Muscle layer of duodenum (tissue), 2 donors: ENCODE data around the gene GPHB5.

Experiments used
- H3K27ac ChIP-seq: one replicate; pipeline ENCODE4 v1.7.0; 2013; ENCODE audit warnings: mild to moderate bottlenecking, low read length
- H3K27me3 ChIP-seq: one replicate; pipeline ENCODE4 v1.7.0; 2013; ENCODE audit warnings: low read depth, mild to moderate bottlenecking, control low read depth, low read length
- H3K36me3 ChIP-seq, 2 donors: one replicate each; pipeline ENCODE4 v1.7.0; 2013; ENCODE audit warnings: low read length in 2 of 2, control low read depth in 1 of 2, mild to moderate bottlenecking in 1 of 2; ENCODE audit not compliant: insufficient read depth in 2 of 2, control insufficient read depth in 1 of 2
- H3K4me1 ChIP-seq, 2 donors: one replicate each; pipeline ENCODE4 v1.7.0; 2013; ENCODE audit warnings: low read length in 2 of 2, mild to moderate bottlenecking in 2 of 2, control low read depth in 1 of 2, moderate library complexity in 1 of 2; ENCODE audit not compliant: insufficient read depth in 2 of 2, control insufficient read depth in 1 of 2
- H3K4me3 ChIP-seq, 2 donors: one replicate each; pipeline ENCODE4 v1.7.0; 2013; ENCODE audit warnings: low read length in 2 of 2, low read depth in 1 of 2, mild to moderate bottlenecking in 1 of 2
- H3K9me3 ChIP-seq, 2 donors: one replicate each; pipeline ENCODE4 v1.7.0; 2013; ENCODE audit warnings: low read length in 2 of 2, control low read depth in 1 of 2, mild to moderate bottlenecking in 1 of 2; ENCODE audit not compliant: control insufficient read depth in 1 of 2
- donor health status: healthy.

Gene GPHB5

GRCh38 chr14:63275611-63276010, 43.1 kb downstream of the GPHB5 start:
- H3K4me3 ChIP-seq: no peak overlapping the region
- H3K27me3 ChIP-seq: no peaks in the 10 kb centered on the region
- H3K9me3 ChIP-seq: no peaks in the 10 kb centered on the region
- H3K27ac ChIP-seq: no peak overlapping the region
- peaks cover 8 to 9% of the 10 kb centered on the region in 2 donors for H3K4me1 ChIP-seq
- H3K36me3 ChIP-seq: no peaks in the 10 kb centered on the region

GRCh38 chr14:63273717-63274655, 44.7 kb downstream of the GPHB5 start:
- Histone ChIP-seq H3K9me3 (no peaks in the 10 kb centered on the region), H3K4me1 (peaks cover 8 to 13% of the 10 kb centered on the region in 2 donors), H3K4me3 (no peak overlapping the region), H3K36me3 (no peaks in the 10 kb centered on the region), H3K27me3 (no peaks in the 10 kb centered on the region), H3K27ac (no peak overlapping the region)

- H3K4me1 ChIP-seq: peaks cover 8 to 18% of the 10 kb centered on the region in 2 donors
- H3K27me3 ChIP-seq: no peaks in the 10 kb centered on the region
- no peak overlapping the region for H3K27ac ChIP-seq
- H3K36me3 ChIP-seq: no peaks in the 10 kb centered on the region
- H3K9me3 ChIP-seq: no peaks in the 10 kb centered on the region
- H3K4me3 ChIP-seq: no peak overlapping the region
Observed at GRCh38 chr14:63273129-63273528, 45.6 kb downstream of the GPHB5 start.

- no peaks in the 10 kb centered on the region for H3K27me3 ChIP-seq
- H3K27ac ChIP-seq: no peak overlapping the region
- H3K4me1 ChIP-seq: peaks cover 8 to 9% of the 10 kb centered on the region in 2 donors
- H3K36me3 ChIP-seq: no peaks in the 10 kb centered on the region
- no peaks in the 10 kb centered on the region for H3K9me3 ChIP-seq
- no peak overlapping the region for H3K4me3 ChIP-seq
Observed at GRCh38 chr14:63269561-63270225, 49.0 kb downstream of the GPHB5 start.

GRCh38 chr14:63268771-63269170, 50.0 kb downstream of the GPHB5 start:
- Histone ChIP-seq H3K36me3 (no peaks in the 10 kb centered on the region), H3K9me3 (no peaks in the 10 kb centered on the region), H3K27me3 (no peaks in the 10 kb centered on the region), H3K27ac (no peak overlapping the region), H3K4me1 (peaks cover 7 to 9% of the 10 kb centered on the region in 2 donors), H3K4me3 (no peak overlapping the region)

GRCh38 chr14:63267171-63267570, 51.6 kb downstream of the GPHB5 start:
- no peaks in the 10 kb centered on the region for H3K9me3 ChIP-seq
- H3K27me3 ChIP-seq: no peaks in the 10 kb centered on the region
- peaks cover 0 to 2% of the 10 kb centered on the region in 2 donors for H3K36me3 ChIP-seq
- H3K4me1 ChIP-seq: peaks cover 0 to 9% of the 10 kb centered on the region in 2 donors
- no peak overlapping the region for H3K4me3 ChIP-seq
- H3K27ac ChIP-seq: no peak overlapping the region

GRCh38 chr14:63266106-63266505, 52.6 kb downstream of the GPHB5 start:
- Histone ChIP-seq H3K9me3 (no peaks in the 10 kb centered on the region), H3K36me3 (peaks cover 0 to 5% of the 10 kb centered on the region in 2 donors), H3K27me3 (no peaks in the 10 kb centered on the region), H3K4me3 (no peak overlapping the region), H3K4me1 (peaks cover 0 to 9% of the 10 kb centered on the region in 2 donors), H3K27ac (no peak overlapping the region)
